ENCODE results near the gene SAMD11. TPM values are rescaled to one million over a fixed set of nuclear protein-coding genes. Genes with fewer than 3 reads are reported as not detected.

The SAMD11 gene
- total RNA-seq, 2 experiments from 2014 or later: not detected

- POLR2A ChIA-PET: no interaction called here
- ATAC-seq (ENCODE audit: poor library complexity): no peak
- intact Hi-C loops (cut with DNase I, micrococcal nuclease): no loop called here
Observed at GRCh38 chr1:963746-964525, 40.2 kb downstream of the SAMD11 start.

GRCh38 chr1:964691-965525 is 41.2 kb downstream of the SAMD11 start:
- H3K36me3 ChIP-seq (ENCODE audit: insufficient read depth, low read length): no peaks in the 10 kb centered on the region
- H3K27ac Mint-ChIP-seq: no peak overlapping the region
- no peaks in the 10 kb centered on the region for H3K36me3 Mint-ChIP-seq (ENCODE audit: low read depth)
- no peaks in the 10 kb centered on the region for H3K27me3 ChIP-seq (ENCODE audit: control insufficient read depth in 1 of 2, insufficient read depth in 2 of 2, low read length in 2 of 2)
- intact Hi-C loops (cut with DNase I, micrococcal nuclease): no loop called here
- no peaks in the 10 kb centered on the region for H3K9me3 Mint-ChIP-seq
- H3K4me1 Mint-ChIP-seq (ENCODE audit: low read depth): peaks cover 4% of the 10 kb centered on the region
- H3K27ac ChIP-seq (ENCODE audit: low read depth in 1 of 2, low read length in 2 of 2): no peak overlapping the region
- CTCF ChIA-PET: no interaction called here
- no peak for DNase-seq
- peaks cover 17% of the 10 kb centered on the region for H3K27me3 Mint-ChIP-seq
- H3K4me3 ChIP-seq (ENCODE audit: low read length): no peak overlapping the region
- peaks cover 34% of the 10 kb centered on the region for H3K4me1 ChIP-seq (ENCODE audit: insufficient read depth, low read length)
- no peak for TF ChIP-seq CTCF (IDR thresholded peaks at IDR 0.05)
- no peaks in the 10 kb centered on the region for H3K9me3 ChIP-seq (ENCODE audit: control insufficient read depth in 1 of 2, insufficient read depth in 1 of 2, low read length in 2 of 2)
- peak overlapping the region; percentile 68 for H3K4me3 Mint-ChIP-seq
- ATAC-seq (ENCODE audit: poor library complexity): no peak
- POLR2A ChIA-PET: no interaction called here

More at GRCh38 chr1:963746-964525, 40.2 kb downstream of the SAMD11 start:
- H3K27me3 Mint-ChIP-seq: peaks cover 7% of the 10 kb centered on the region
- Histone ChIP-seq H3K27ac (ENCODE audit: low read depth in 1 of 2, low read length in 2 of 2) (no peak overlapping the region), H3K4me3 (ENCODE audit: low read length) (no peak overlapping the region), H3K36me3 (ENCODE audit: insufficient read depth, low read length) (no peaks in the 10 kb centered on the region), H3K9me3 (ENCODE audit: control insufficient read depth in 1 of 2, insufficient read depth in 1 of 2, low read length in 2 of 2) (no peaks in the 10 kb centered on the region), H3K27me3 (ENCODE audit: control insufficient read depth in 1 of 2, insufficient read depth in 2 of 2, low read length in 2 of 2) (no peaks in the 10 kb centered on the region), H3K4me1 (ENCODE audit: insufficient read depth, low read length) (peaks cover 40% of the 10 kb centered on the region)
- no peak for TF ChIP-seq CTCF (IDR thresholded peaks at IDR 0.05)
- H3K9me3 Mint-ChIP-seq: no peaks in the 10 kb centered on the region
- H3K4me3 Mint-ChIP-seq: peak overlapping the region; percentile 45
- no peak overlapping the region for H3K27ac Mint-ChIP-seq
- CTCF ChIA-PET: no interaction called here
- no peak for DNase-seq
- H3K4me1 Mint-ChIP-seq (ENCODE audit: low read depth): peaks cover 4% of the 10 kb centered on the region
- no peaks in the 10 kb centered on the region for H3K36me3 Mint-ChIP-seq (ENCODE audit: low read depth)

- no peak overlapping the region for H3K27ac Mint-ChIP-seq
- DNase-seq: no peak
Observed at GRCh38 chr1:965526-966134, 41.9 kb downstream of the SAMD11 start.

More at GRCh38 chr1:965526-966134, 41.9 kb downstream of the SAMD11 start:
- Histone ChIP-seq H3K4me1 (ENCODE audit: insufficient read depth, low read length) (peaks cover 30% of the 10 kb centered on the region), H3K27me3 (ENCODE audit: control insufficient read depth in 1 of 2, insufficient read depth in 2 of 2, low read length in 2 of 2) (peaks cover 6 to 7% of the 10 kb centered on the region in 2 experiments), H3K4me3 (ENCODE audit: low read length) (peak overlapping the region; percentile 67), H3K27ac (ENCODE audit: low read depth in 1 of 2, low read length in 2 of 2) (no peak overlapping the region), H3K36me3 (ENCODE audit: insufficient read depth, low read length) (no peaks in the 10 kb centered on the region), H3K9me3 (ENCODE audit: control insufficient read depth in 1 of 2, insufficient read depth in 1 of 2, low read length in 2 of 2) (no peaks in the 10 kb centered on the region)
- intact Hi-C loops (cut with DNase I, micrococcal nuclease): no loop called here
- POLR2A ChIA-PET: interaction anchor here (1.1 kb wide), 1 partner anchor 267 kb away, joined by 3 read pairs; the partner anchor contains the start of gene B3GALT6
- TF ChIP-seq CTCF (IDR thresholded peaks at IDR 0.05): no peak
- H3K4me1 Mint-ChIP-seq (ENCODE audit: low read depth): no peaks in the 10 kb centered on the region
- no peaks in the 10 kb centered on the region for H3K9me3 Mint-ChIP-seq
- no peaks in the 10 kb centered on the region for H3K36me3 Mint-ChIP-seq (ENCODE audit: low read depth)
- H3K27me3 Mint-ChIP-seq: peaks cover 17% of the 10 kb centered on the region
- CTCF ChIA-PET: no interaction called here
- no peak for ATAC-seq (ENCODE audit: poor library complexity)
- H3K4me3 Mint-ChIP-seq: peak overlapping the region; percentile 63
